K562 (cell line): Measurements from ENCODE around the gene RALY. TPM values are rescaled to one million over a fixed set of nuclear protein-coding genes. Genes with fewer than 3 reads are reported as not detected.
A peak's percentile ranks its signal among the peaks of the same experiment; 100 is the strongest.

Source experiments
- ATAC-seq: fragments of 200-7000 bp; cut with Tn5 transposase; 3 replicates; pipeline ENCODE4 v1.9.1; 2020; ENCODE audit warnings: moderate library complexity
- BruUV-seq: library from RNA; stranded (reverse); fragments of 400-500 nt; replicated peaks from 2 replicates; lab custom pipeline; 2021; lab: Mats Ljungman, UMichigan
- CTCF ChIA-PET: fragments of 300-600 bp; formaldehyde crosslinking; extraction: SDS; loops from one replicate; lab custom pipeline; 2021; ENCODE audit warnings: low intra/inter-chr PET ratio; lab: Yijun Ruan, JAX
- POLR2A ChIA-PET: fragments of 300-600, 350-650 bp; sonication (Branson Sonifier 250); formaldehyde crosslinking; extraction: SDS; loops from one replicate; lab custom pipeline; 2021; ENCODE audit warnings: antibody characterized with exemption, inconsistent platforms; lab: Yijun Ruan, JAX
- DNase-seq, 4 experiments: peaks; one replicate each; pipeline versions ENCODE4 v3.0.0 to v3.0.0-alpha.2; 2011 to 2018; ENCODE audit warnings: low spot score in 3 of 4, mixed read lengths in 3 of 4; ENCODE audit errors: extremely low read depth in 1 of 4
- FAIRE-seq: peaks from 2 replicates; lab custom pipeline; 2011; peaks lifted over from hg19 to GRCh38; lab: Jason Lieb, UNC
- H2AFZ ChIP-seq: 2 replicates; pipeline ENCODE4 v1.6.0; 2011; ENCODE audit warnings: low read depth, low read length, control low read depth, inconsistent platforms
- H3K27ac ChIP-seq: fragments of 200-600 bp; 3 replicates; pipeline ENCODE4 v1.8.0; 2011; ENCODE audit warnings: low read depth, mild to moderate bottlenecking, control low read depth, inconsistent platforms, low read length, moderate library complexity, mixed read lengths; ENCODE audit errors: extremely low read depth
- H3K27me3 ChIP-seq, 2 experiments: fragments of 300-600 bp in 1 of 2; 2 replicates in 1 of 2; 3 replicates in 1 of 2; pipeline versions ENCODE4 v1.6.0 to v1.8.0; 2011; ENCODE audit warnings: inconsistent platforms in 2 of 2, low read length in 2 of 2, mild to moderate bottlenecking in 1 of 2, mixed read lengths in 1 of 2, moderate library complexity in 1 of 2; ENCODE audit not compliant: control insufficient read depth in 2 of 2, insufficient read depth in 2 of 2
- H3K36me3 ChIP-seq: fragments of 300-600 bp; 3 replicates; pipeline ENCODE4 v1.8.0; 2011; ENCODE audit warnings: mild to moderate bottlenecking, low read length, inconsistent platforms; ENCODE audit not compliant: control insufficient read depth, insufficient read depth
- H3K4me1 ChIP-seq, 2 experiments: fragments of 200-600 bp in 1 of 2; replicated peaks in 1 of 2; 2 replicates in 1 of 2; 3 replicates in 1 of 2; pipeline versions ENCODE4 v1.5.1 to v1.8.0; 2011; ENCODE audit warnings: inconsistent platforms in 2 of 2, low read length in 2 of 2, mild to moderate bottlenecking in 1 of 2, mixed read lengths in 1 of 2, moderate library complexity in 1 of 2; ENCODE audit not compliant: control insufficient read depth in 2 of 2, insufficient read depth in 2 of 2
- H3K4me2 ChIP-seq: 2 replicates; pipeline ENCODE4 v1.6.1; 2011; ENCODE audit warnings: low read length, control low read depth, inconsistent platforms, mixed read lengths; ENCODE audit not compliant: insufficient read depth
- H3K4me3 ChIP-seq: fragments of 200-600 bp; sonication (generic), shearing (Covaris generic); 2 replicates; pipeline ENCODE4 v1.5.1; 2016; ENCODE audit warnings: control low read depth, inconsistent platforms
- H3K79me2 ChIP-seq: fragments of 200-600 bp; 3 replicates; pipeline ENCODE4 v1.8.0; 2011; ENCODE audit warnings: low read length, inconsistent platforms; ENCODE audit not compliant: control insufficient read depth, insufficient read depth
- H3K9ac ChIP-seq, 2 experiments: 2 replicates each; pipeline versions ENCODE4 v1.6.0 to v1.6.1; 2011; ENCODE audit warnings: low read depth in 2 of 2, low read length in 2 of 2, control low read depth in 1 of 2, inconsistent platforms in 1 of 2, mild to moderate bottlenecking in 1 of 2, mixed read lengths in 1 of 2; ENCODE audit not compliant: insufficient read depth in 1 of 2
- H3K9me1 ChIP-seq: one replicate; pipeline ENCODE4 v1.6.0; 2011; ENCODE audit warnings: inconsistent platforms, mild to moderate bottlenecking, low read length, moderate library complexity; ENCODE audit not compliant: control insufficient read depth, insufficient read depth
- H3K9me3 ChIP-seq: replicated peaks from 2 replicates; pipeline ENCODE4 v1.5.1; 2011; ENCODE audit warnings: low read depth, low read length, inconsistent platforms; ENCODE audit not compliant: control insufficient read depth, insufficient read depth
- H4K20me1 ChIP-seq: replicated peaks from 2 replicates; pipeline ENCODE4 v1.6.1; 2011; ENCODE audit warnings: low read length, inconsistent platforms, mixed read lengths; ENCODE audit not compliant: control insufficient read depth, insufficient read depth
- CEBPZ ChIP-seq: fragments of 150-350 bp; IDR thresholded peaks from 2 replicates; pipeline ENCODE4 v1.6.1; 2014; ENCODE audit warnings: low read depth, mild to moderate bottlenecking, low read length, borderline replicate concordance
- HLTF ChIP-seq: fragments of 450-650 bp; IDR thresholded peaks from 2 replicates; pipeline ENCODE4 v1.6.1; 2016
- KAT2B ChIP-seq: IDR thresholded peaks from one replicate; pipeline ENCODE4 v1.6.1; 2012; ENCODE audit warnings: low read depth, mild to moderate bottlenecking, control low read depth, inconsistent platforms, low read length, moderate library complexity
- RBM25 ChIP-seq: fragments of 200-400 bp; formaldehyde crosslinking; IDR thresholded peaks from 2 replicates; pipeline ENCODE4 v1.6.1; 2018; ENCODE audit warnings: low read length, low read depth, moderate library complexity; ENCODE audit not compliant: severe bottlenecking
- YY1 ChIP-seq, 3 experiments: IDR thresholded peaks; 2 replicates each; pipeline ENCODE4 v1.6.1; 2011; ENCODE audit warnings: low read length in 2 of 3, mild to moderate bottlenecking in 2 of 3, moderate library complexity in 2 of 3, borderline replicate concordance in 1 of 3, control low read depth in 1 of 3, low read depth in 1 of 3; ENCODE audit not compliant: insufficient read depth in 3 of 3, insufficient replicate concordance in 2 of 3, control insufficient read depth in 1 of 3, insufficient read length in 1 of 3; ENCODE audit errors: extremely low read depth in 1 of 3
- ZFP30 ChIP-seq: fragments of 250-450 bp; sonication (Bioruptor Pico); IDR thresholded peaks from 2 replicates; pipeline ENCODE4 v1.8.0; 2022; ENCODE audit warnings: moderate library complexity, mild to moderate bottlenecking, inconsistent platforms, borderline replicate concordance
- ZNF212 ChIP-seq: fragments of 450-650 bp; formaldehyde crosslinking; IDR thresholded peaks from 2 replicates; pipeline ENCODE4 v1.4.0; 2020; ENCODE audit warnings: mild to moderate bottlenecking
- ZNF586 ChIP-seq: fragments of 450-650 bp; formaldehyde crosslinking; conservative IDR thresholded peaks from 2 replicates; pipeline ENCODE4 v1.4.0; 2020; ENCODE audit warnings: mild to moderate bottlenecking, moderate library complexity
- in situ Hi-C: fragments of 300-500 bp; cut with MboI; formaldehyde crosslinking; loops from 4 replicates; pipeline ENCODE4 v1.15.0; 2018; ENCODE audit warnings: inconsistent platforms, mixed read lengths
- intact Hi-C: fragments of 100-400 bp; cut with micrococcal nuclease; formaldehyde crosslinking; loops from 2 replicates; pipeline ENCODE4 v1.14.2; 2022
- polyA plus RNA-seq, 8 experiments: library from polyadenylated mRNA; depleted of rRNA in 4 of 8; stranded (reverse) in 5 of 8; unstranded in 3 of 8; fragments of >200 nt; fragmentation: Nextera tagmentation in 2 of 8; fragmentation: Illumina TruSeq in 1 of 8; extraction: Ambion mirVana in 2 of 8; extraction: Trizol in 1 of 8; gene quantifications; 2 replicates each; pipeline versions ENCODE4 v1.2.1 to v1.2.3, GENCODE V29; 2011 to 2014; ENCODE audit warnings: inconsistent platforms in 1 of 8, missing spikeins in 1 of 8
- total RNA-seq, 7 experiments: library from RNA; depleted of rRNA in 6 of 7; stranded (reverse); fragments of >200 nt in 6 of 7; fragmentation: Illumina TruSeq in 2 of 7; extraction: Trizol in 2 of 7; gene quantifications; 2 replicates each; pipeline versions ENCODE4 v1.2.1 to v1.2.3, GENCODE V29; 2011 to 2021; ENCODE audit warnings: low replicate concordance in 1 of 7

The RALY gene
- total and polyA plus RNA-seq, 9 of the 15 experiments (the other 6 are each of a cell fraction or from before 2014, with no cell fraction given) = 0.80 to 207 (median 128) TPM

DNA sequence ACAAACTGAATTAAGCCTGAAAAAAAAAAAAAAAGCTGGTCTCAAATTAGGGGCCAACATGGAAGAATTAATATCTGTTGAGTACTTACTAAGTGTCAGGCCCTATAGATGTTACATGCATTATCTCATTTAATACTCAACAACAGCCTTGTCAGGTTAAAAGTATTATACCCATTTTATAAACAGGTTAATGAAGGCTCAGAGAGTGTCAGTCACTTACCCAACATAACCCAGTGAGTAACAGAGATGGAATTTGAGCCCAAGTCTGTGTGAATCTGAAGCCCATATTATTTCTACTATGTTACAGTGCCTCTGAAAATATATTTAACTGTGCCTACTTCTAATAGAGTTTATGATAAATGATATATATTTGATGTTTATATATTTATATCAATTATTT is 129.6 kb downstream of the RALY start:
- no TSS peak for BruUV-seq
- H3K4me2 ChIP-seq = no peak overlapping the region
- TF ChIP-seq YY1 (IDR thresholded peaks at IDR 0.05; ENCODE audit: borderline replicate concordance in 1 of 3, control insufficient read depth in 1 of 3, extremely low read depth in 1 of 3, insufficient read depth in 3 of 3, insufficient read length in 1 of 3, insufficient replicate concordance in 2 of 3, low read depth in 1 of 3, low read length in 2 of 3) = no peak
- no peak for TF ChIP-seq ZFP30
- TF ChIP-seq ZNF212 (CRISPR knock-in tag) = no peak
- no peak for TF ChIP-seq KAT2B
- TF ChIP-seq ZNF586 = no peak
- peak; percentile 4 for TF ChIP-seq RBM25
- no peak for TF ChIP-seq CEBPZ
- no peak for TF ChIP-seq HLTF

More for the DNA sequence above, 129.6 kb downstream of the RALY start:
- ChIA-PET POLR2A (interaction anchor here (0.7 kb wide), 1 partner anchor 9 kb away, joined by 3 read pairs; no protein-coding TSS in a partner anchor), CTCF (no interaction called here)
- Histone ChIP-seq H3K4me1 (peaks cover 4 to 16% of the 10 kb centered on the region in 2 experiments; a peak in 4 of 5 replicates), H3K79me2 (no peaks in the 10 kb centered on the region), H3K9ac (no peak overlapping the region), H3K9me3 (no peaks in the 10 kb centered on the region), H2AFZ (no peak overlapping the region), H4K20me1 (no peaks in the 10 kb centered on the region), H3K27me3 (no peaks in the 10 kb centered on the region), H3K27ac (no peak overlapping the region), H3K9me1 (no peaks in the 10 kb centered on the region), H3K4me3 (no peak overlapping the region), H3K36me3 (no peaks in the 10 kb centered on the region)
- DNase-seq (no peak), ATAC-seq (no peak), FAIRE-seq (no peak)
- in situ Hi-C loops (no loop called here), intact Hi-C loops (no loop called here)
